WTC11 (cell line): ENCODE results near the gene KDM2A. TPM values are rescaled to one million over a fixed set of nuclear protein-coding genes. Genes with fewer than 3 reads are reported as not detected.

Source experiments
- ATAC-seq: fragments of 200-7000 bp; cut with Tn5 transposase; 2 replicates; pipeline ENCODE4 v1.10.0; 2021; ENCODE audit warnings: mild to moderate bottlenecking, moderate library complexity
- CTCF ChIA-PET: fragments of 300-600 bp; sonication (Branson Sonifier 250); formaldehyde crosslinking; loops from one replicate; lab custom pipeline; 2021; ENCODE audit warnings: antibody characterized with exemption; lab: Charles Lee
- POLR2A ChIA-PET: fragments of 350-600 bp; sonication (Branson Sonifier 250); formaldehyde crosslinking; loops from one replicate; lab custom pipeline; 2021; ENCODE audit warnings: antibody characterized with exemption; lab: Charles Lee
- DNase-seq: peaks from one replicate; pipeline ENCODE4 v3.0.0; 2021; ENCODE audit warnings: low spot score
- H3K27ac Mint-ChIP-seq: 2 replicates; pipeline ENCODE4 v1.8.0; 2021; ENCODE audit warnings: mixed read lengths
- H3K27me3 Mint-ChIP-seq: 2 replicates; pipeline ENCODE4 v1.8.0; 2021; ENCODE audit warnings: low read depth, mild to moderate bottlenecking, moderate library complexity, mixed read lengths
- H3K36me3 Mint-ChIP-seq: 2 replicates; pipeline ENCODE4 v1.8.0; 2021; ENCODE audit warnings: mixed read lengths
- H3K4me1 Mint-ChIP-seq: 2 replicates; pipeline ENCODE4 v1.8.0; 2022; ENCODE audit warnings: mixed read lengths
- H3K4me3 Mint-ChIP-seq: 2 replicates; pipeline ENCODE4 v1.8.0; 2021; ENCODE audit warnings: mild to moderate bottlenecking, moderate library complexity, mixed read lengths
- H3K9me3 Mint-ChIP-seq: 2 replicates; pipeline ENCODE4 v1.8.0; 2021; ENCODE audit warnings: mixed read lengths
- ELF4 ChIP-seq: sonication (generic); formaldehyde crosslinking; IDR thresholded peaks from 2 replicates; pipeline ENCODE4 v1.8.1; 2022; ENCODE audit warnings: low read depth, mild to moderate bottlenecking, moderate library complexity, missing genetic modification reagents
- EMX1 ChIP-seq: fragments of 250-450 bp; sonication (Bioruptor Pico); IDR thresholded peaks from 2 replicates; pipeline ENCODE4 v1.8.0; 2021; ENCODE audit warnings: mild to moderate bottlenecking
- ESRRA ChIP-seq: sonication (generic); formaldehyde crosslinking; IDR thresholded peaks from 2 replicates; pipeline ENCODE4 v1.8.1; 2022; ENCODE audit warnings: mild to moderate bottlenecking, missing genetic modification reagents, borderline replicate concordance
- FOXK1 ChIP-seq: sonication (generic); formaldehyde crosslinking; IDR thresholded peaks from 2 replicates; pipeline ENCODE4 v1.8.0; 2022; ENCODE audit warnings: mild to moderate bottlenecking, moderate library complexity, missing genetic modification reagents
- HMGA2 ChIP-seq: fragments of 250-450 bp; sonication (Bioruptor Pico); IDR thresholded peaks from 2 replicates; pipeline ENCODE4 v1.4.0; 2021; ENCODE audit warnings: mild to moderate bottlenecking, moderate library complexity
- KAT7 ChIP-seq: sonication (generic); formaldehyde crosslinking; IDR thresholded peaks from 2 replicates; pipeline ENCODE4 v1.8.1; 2023; ENCODE audit warnings: missing genetic modification reagents, mild to moderate bottlenecking, borderline replicate concordance
- NFE2L1 ChIP-seq: sonication (generic); formaldehyde crosslinking; IDR thresholded peaks from 2 replicates; pipeline ENCODE4 v1.8.1; 2023; ENCODE audit warnings: missing genetic modification reagents
- NR2C2 ChIP-seq: sonication (generic); formaldehyde crosslinking; IDR thresholded peaks from 2 replicates; pipeline ENCODE4 v1.8.0; 2022; ENCODE audit warnings: mild to moderate bottlenecking, missing genetic modification reagents
- RORB ChIP-seq: fragments of 250-450 bp; sonication (Bioruptor Pico); IDR thresholded peaks from 2 replicates; pipeline ENCODE4 v1.9.0; 2021; ENCODE audit warnings: mild to moderate bottlenecking
- SMAD3 ChIP-seq: sonication (generic); formaldehyde crosslinking; IDR thresholded peaks from 2 replicates; pipeline ENCODE4 v1.8.0; 2022; ENCODE audit warnings: missing genetic modification reagents, mild to moderate bottlenecking, borderline replicate concordance
- ZBTB21 ChIP-seq: sonication (generic); formaldehyde crosslinking; IDR thresholded peaks from 2 replicates; pipeline ENCODE4 v1.8.1; 2023; ENCODE audit warnings: mild to moderate bottlenecking, missing genetic modification reagents, borderline replicate concordance
- ZNF138 ChIP-seq: sonication (generic); formaldehyde crosslinking; conservative IDR thresholded peaks from 2 replicates; pipeline ENCODE4 v1.8.1; 2022; ENCODE audit warnings: mild to moderate bottlenecking, moderate library complexity, missing genetic modification reagents
- ZNF219 ChIP-seq: sonication (generic); formaldehyde crosslinking; IDR thresholded peaks from 2 replicates; pipeline ENCODE4 v1.8.0; 2023; ENCODE audit warnings: missing genetic modification reagents, mild to moderate bottlenecking, borderline replicate concordance
- ZNF263 ChIP-seq: sonication (generic); formaldehyde crosslinking; IDR thresholded peaks from 2 replicates; pipeline ENCODE4 v1.8.1; 2022; ENCODE audit warnings: low read depth, mild to moderate bottlenecking, moderate library complexity, missing genetic modification reagents
- total RNA-seq: library from RNA; stranded (reverse); gene quantifications from 3 replicates; pipeline ENCODE4 v1.2.3, GENCODE V29; 2021
- TF ChIP-seq, protein P1 (sequence below): sonication (generic); formaldehyde crosslinking; conservative IDR thresholded peaks from 2 replicates; pipeline ENCODE4 v1.8.1; 2022; ENCODE audit warnings: mild to moderate bottlenecking, missing genetic modification reagents
- TF ChIP-seq, protein P2 (sequence below): sonication (generic); formaldehyde crosslinking; IDR thresholded peaks from 2 replicates; pipeline ENCODE4 v1.8.0; 2023; ENCODE audit warnings: mild to moderate bottlenecking, missing genetic modification reagents
- TF ChIP-seq, protein P3 (sequence below): fragments of 250-450 bp; sonication (Bioruptor Pico); conservative IDR thresholded peaks from 2 replicates; pipeline ENCODE4 v1.9.0; 2021; ENCODE audit warnings: mild to moderate bottlenecking

KDM2A gene
- total RNA-seq, 1 experiment from 2014 or later: 58.0 TPM

DNA sequence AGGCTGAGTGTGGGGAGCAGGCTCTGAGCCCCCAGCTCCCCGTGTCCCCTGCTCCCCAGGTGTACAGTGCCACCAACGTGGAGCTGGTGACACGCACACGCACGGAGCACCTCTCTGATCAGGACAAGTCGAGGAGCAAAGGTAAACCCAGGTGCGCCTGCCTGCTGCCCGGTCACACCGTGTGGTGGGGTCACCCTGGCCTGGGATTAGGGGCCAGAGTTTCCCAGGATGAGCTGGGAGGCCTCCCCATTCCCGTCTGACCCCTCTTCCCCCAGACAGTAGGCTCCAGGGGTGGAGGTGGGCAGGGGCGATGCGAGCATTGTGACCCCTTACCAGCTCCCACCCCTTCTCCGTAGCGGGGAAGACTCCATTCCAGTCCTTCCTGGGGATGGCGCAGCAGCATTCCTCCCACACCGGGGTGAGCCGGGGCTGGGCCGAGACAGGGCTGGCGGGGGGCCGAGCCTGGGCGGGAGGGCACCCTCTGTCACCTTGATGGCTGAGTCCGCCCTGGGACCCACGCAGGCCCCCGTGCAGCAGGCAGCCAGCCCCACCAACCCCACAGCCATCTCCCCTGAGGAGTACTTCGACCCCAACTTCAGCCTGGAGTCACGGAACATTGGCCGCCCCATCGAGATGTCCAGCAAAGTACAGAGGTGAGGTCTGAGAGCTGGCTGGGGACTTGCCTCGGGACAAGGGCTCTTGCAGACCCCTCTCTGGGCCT lies 180.6 kb downstream of the KDM2A start:
- ATAC-seq (no peak), DNase-seq (no peak)
- POLR2A ChIA-PET: no interaction called here
- Mint-ChIP-seq H3K4me1 (peaks cover 8% of the 10 kb centered on the region), H3K9me3 (peaks cover 15% of the 10 kb centered on the region), H3K36me3 (peaks cover 38% of the 10 kb centered on the region), H3K27ac (no peak overlapping the region), H3K4me3 (no peak overlapping the region), H3K27me3 (peaks cover 3% of the 10 kb centered on the region; the same call in 1 of the 2 replicates)
- TF ChIP-seq NFE2L1 (CRISPR knock-in tag) (no peak), ZNF219 (CRISPR knock-in tag) (no peak), RORB (no peak), EMX1 (CRISPR knock-in tag) (no peak), ZBTB21 (CRISPR knock-in tag) (no peak), ESRRA (CRISPR knock-in tag) (no peak)
- CTCF ChIA-PET: interaction anchor here (1.0 to 1.6 kb wide), 2 partner anchors 11 kb away, joined by 3 read pairs; partner anchors contain the start of gene ANKRD13D

DNA sequence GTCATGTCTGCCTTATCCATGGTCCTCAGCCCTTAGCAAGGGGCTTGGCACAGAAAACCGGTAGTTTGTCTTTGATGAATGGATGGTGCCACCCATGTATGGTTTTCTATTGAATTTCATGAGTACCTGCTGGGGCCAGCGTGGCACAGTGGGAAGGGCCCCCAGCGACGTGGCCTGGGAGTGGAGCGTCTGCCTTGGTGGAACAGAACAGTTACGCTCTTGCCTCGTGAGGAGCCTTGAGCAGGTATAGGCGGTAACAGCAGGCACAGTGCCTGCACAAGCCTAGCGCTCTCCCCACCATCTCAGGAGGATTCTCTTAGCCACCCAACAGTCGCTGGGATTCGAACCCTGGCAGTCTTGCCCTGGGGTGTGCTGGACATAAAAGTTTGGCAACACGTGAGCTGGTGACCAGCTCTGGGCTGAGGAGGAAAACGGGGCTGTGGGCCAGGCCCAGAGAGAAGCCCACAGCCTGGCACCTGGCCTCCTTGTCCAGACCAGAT lies 181.2 kb downstream of the KDM2A start:
- ChIA-PET POLR2A (interaction anchor here (1.2 kb wide), 1 partner anchor 61 kb away, joined by 3 read pairs; no protein-coding TSS in a partner anchor), CTCF (interaction anchor here (1.0 to 5.3 kb wide), 3 partner anchors 11 to 82 kb away, joined by 3 to 103 read pairs (median 3); partner anchors contain the start of gene ANKRD13D)
- peaks cover 15% of the 10 kb centered on the region for H3K9me3 Mint-ChIP-seq
- H3K4me1 Mint-ChIP-seq: peaks cover 11% of the 10 kb centered on the region
- TF ChIP-seq ZNF263 (CRISPR knock-in tag): no peak
- TF ChIP-seq, protein P1, sequence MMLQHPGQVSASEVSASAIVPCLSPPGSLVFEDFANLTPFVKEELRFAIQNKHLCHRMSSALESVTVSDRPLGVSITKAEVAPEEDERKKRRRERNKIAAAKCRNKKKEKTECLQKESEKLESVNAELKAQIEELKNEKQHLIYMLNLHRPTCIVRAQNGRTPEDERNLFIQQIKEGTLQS: no peak
- TF ChIP-seq, all 79 proteins: peak for 0
- ATAC-seq (no peak), DNase-seq (no peak)
- H3K27ac Mint-ChIP-seq: no peak overlapping the region
- H3K36me3 Mint-ChIP-seq: peaks cover 31% of the 10 kb centered on the region
- no peak overlapping the region for H3K4me3 Mint-ChIP-seq
- H3K27me3 Mint-ChIP-seq: peaks cover 4% of the 10 kb centered on the region; the same call in 1 of the 2 replicates

DNA sequence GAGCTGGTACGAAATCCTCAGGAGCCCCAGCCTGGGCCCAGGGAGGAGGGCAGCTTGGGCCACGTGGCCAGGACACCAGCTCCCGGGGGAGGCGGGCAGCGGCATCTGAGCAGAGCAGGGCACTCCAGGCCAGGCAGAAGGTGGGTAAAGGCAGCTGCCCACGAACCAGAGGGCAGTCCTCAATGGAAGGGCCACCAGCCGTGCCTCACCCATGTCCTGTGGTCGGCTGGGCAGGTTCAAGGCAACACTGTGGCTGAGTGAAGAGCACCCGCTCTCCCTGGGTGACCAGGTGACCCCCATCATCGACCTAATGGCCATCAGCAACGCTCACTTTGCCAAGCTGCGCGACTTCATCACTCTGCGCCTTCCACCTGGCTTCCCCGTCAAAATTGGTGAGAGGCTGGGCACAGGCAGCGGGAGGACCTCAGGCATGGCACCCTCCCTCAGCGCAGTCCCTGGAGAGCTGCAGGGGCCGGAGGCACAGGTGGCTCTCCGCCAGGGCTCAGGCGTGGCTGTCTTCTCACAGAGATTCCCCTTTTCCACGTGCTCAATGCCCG lies 181.8 kb downstream of the KDM2A start:
- Mint-ChIP-seq H3K9me3 (peaks cover 13% of the 10 kb centered on the region), H3K36me3 (peaks cover 26% of the 10 kb centered on the region), H3K4me1 (peaks cover 11% of the 10 kb centered on the region), H3K27ac (no peak overlapping the region), H3K4me3 (no peak overlapping the region), H3K27me3 (peaks cover 4% of the 10 kb centered on the region; the same call in 1 of the 2 replicates)
- CTCF ChIA-PET: interaction anchor here (1.0 to 5.3 kb wide), 3 partner anchors 12 to 82 kb away, joined by 3 to 103 read pairs (median 3); partner anchors contain the start of gene ANKRD13D
- DNase-seq: no peak
- no peak for ATAC-seq
- POLR2A ChIA-PET: interaction anchor here (1.1 to 1.2 kb wide), 2 partner anchors 23 to 61 kb away, joined by 3 read pairs; no protein-coding TSS in a partner anchor
- TF ChIP-seq ELF4 (CRISPR knock-in tag) (no peak), ZNF138 (CRISPR knock-in tag) (no peak), ZBTB21 (CRISPR knock-in tag) (no peak), FOXK1 (CRISPR knock-in tag) (no peak), NR2C2 (CRISPR knock-in tag) (no peak), HMGA2 (CRISPR knock-in tag) (no peak), KAT7 (CRISPR knock-in tag) (no peak), SMAD3 (CRISPR knock-in tag) (no peak)
- TF ChIP-seq, protein P2, sequence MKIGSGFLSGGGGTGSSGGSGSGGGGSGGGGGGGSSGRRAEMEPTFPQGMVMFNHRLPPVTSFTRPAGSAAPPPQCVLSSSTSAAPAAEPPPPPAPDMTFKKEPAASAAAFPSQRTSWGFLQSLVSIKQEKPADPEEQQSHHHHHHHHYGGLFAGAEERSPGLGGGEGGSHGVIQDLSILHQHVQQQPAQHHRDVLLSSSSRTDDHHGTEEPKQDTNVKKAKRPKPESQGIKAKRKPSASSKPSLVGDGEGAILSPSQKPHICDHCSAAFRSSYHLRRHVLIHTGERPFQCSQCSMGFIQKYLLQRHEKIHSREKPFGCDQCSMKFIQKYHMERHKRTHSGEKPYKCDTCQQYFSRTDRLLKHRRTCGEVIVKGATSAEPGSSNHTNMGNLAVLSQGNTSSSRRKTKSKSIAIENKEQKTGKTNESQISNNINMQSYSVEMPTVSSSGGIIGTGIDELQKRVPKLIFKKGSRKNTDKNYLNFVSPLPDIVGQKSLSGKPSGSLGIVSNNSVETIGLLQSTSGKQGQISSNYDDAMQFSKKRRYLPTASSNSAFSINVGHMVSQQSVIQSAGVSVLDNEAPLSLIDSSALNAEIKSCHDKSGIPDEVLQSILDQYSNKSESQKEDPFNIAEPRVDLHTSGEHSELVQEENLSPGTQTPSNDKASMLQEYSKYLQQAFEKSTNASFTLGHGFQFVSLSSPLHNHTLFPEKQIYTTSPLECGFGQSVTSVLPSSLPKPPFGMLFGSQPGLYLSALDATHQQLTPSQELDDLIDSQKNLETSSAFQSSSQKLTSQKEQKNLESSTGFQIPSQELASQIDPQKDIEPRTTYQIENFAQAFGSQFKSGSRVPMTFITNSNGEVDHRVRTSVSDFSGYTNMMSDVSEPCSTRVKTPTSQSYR (CRISPR knock-in tag): no peak
- TF ChIP-seq, protein P3, sequence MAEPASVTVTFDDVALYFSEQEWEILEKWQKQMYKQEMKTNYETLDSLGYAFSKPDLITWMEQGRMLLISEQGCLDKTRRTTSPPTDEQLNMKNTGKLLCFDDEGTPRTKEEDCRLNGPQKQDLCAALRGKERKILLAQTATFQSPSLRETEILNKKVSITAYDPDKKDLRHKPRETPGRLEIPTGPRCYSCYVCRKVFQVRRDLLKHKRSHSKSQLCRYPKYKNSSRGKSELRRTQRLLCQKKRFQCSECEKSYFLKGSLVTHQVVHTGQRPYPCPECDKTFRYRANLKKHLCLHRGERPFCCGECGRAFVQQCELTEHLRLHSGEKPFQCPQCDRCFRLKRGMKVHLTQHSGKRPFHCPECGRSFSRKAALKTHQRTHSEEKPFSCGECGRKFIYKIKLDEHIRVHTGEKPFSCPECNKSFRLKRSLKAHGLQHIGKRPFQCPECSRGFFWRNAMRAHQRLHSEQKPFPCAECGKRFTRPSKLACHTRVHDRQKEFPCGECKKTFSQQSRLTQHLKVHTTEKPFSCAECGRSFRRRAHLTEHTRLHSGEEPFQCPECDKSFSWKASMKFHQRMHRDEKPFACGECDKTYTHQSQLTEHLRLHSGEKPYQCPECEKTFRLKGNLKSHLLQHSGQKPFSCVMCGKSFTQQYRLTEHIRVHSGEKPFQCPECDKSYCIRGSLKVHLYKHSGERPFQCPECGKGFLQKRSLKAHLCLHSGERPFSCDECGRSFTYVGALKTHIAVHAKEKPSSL (CRISPR knock-in tag): no peak
